ENCODE results near the gene ST8SIA1.

The ST8SIA1 gene

DNA sequence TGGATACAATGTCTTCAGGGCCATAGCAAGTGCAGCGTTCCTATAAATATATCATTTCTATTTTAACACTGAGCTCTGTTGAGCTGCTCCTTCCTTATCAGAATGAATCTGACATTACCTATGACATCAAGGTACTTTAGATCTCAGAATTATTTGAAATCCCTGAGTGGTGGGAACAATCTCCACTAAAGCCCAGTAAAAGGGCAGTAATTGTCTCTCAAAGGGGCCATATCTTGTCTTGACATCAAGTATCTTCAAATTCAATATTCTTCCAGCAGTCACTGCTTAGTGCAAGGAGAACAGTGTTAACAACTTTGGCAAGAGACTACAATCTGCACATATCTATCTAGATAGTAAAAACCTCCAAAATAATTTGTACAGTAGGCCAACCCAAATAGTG lies 21.7 kb upstream of the ST8SIA1 start:
- no peak for DNase-seq (ENCODE audit: insufficient read length, low spot score)
- FAIRE-seq = no peak
- no peak for TF ChIP-seq POLR2AphosphoS5 (IDR thresholded peaks at IDR 0.05; ENCODE audit: low read depth, low read length)
- no peak for TF ChIP-seq SPI1 (IDR thresholded peaks at IDR 0.05; ENCODE audit: low read depth, low read length)
- no peak for TF ChIP-seq POLR2A (IDR thresholded peaks at IDR 0.05; ENCODE audit: low read depth, low read length)
- TF ChIP-seq PAX5 (IDR thresholded peaks at IDR 0.05; ENCODE audit: insufficient read depth, low read length, severe bottlenecking) = no peak
- TF ChIP-seq POU2F2 (IDR thresholded peaks at IDR 0.05; ENCODE audit: low read depth, low read length) = no peak
- TF ChIP-seq TAF1 (IDR thresholded peaks at IDR 0.05; ENCODE audit: low read depth, low read length) = no peak

DNA sequence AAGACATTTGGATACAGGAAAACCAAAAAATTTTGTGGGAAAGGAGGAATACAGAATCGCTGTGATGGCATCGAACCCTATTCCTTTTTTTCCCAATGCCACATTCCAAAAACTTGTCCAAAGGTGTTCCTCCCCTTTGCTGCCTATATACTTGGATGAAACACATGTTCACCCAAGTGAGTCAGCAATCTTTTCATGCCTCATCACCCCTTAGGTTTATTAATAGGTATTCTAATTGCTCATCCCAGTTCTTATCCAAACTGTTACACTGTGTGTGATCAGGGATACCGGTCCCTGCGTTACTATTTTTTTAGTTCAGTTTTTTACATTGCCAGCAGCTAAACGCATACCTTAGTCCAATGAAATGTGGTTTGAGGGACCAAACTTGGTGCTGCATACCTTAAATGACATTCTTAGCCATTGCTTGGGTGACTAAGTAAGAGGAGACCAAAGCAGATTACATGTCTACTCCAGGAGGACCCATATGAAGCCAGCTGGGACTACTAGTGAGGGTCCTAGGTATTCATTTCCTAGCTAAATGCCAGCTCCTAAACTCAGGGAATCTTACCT lies 20.6 kb upstream of the ST8SIA1 start:
- DNase-seq (ENCODE audit: insufficient read length, low spot score) (no peak), FAIRE-seq (no peak)
- no peak for TF ChIP-seq SPI1 (IDR thresholded peaks at IDR 0.05; ENCODE audit: low read depth, low read length)
- TF ChIP-seq POLR2A (IDR thresholded peaks at IDR 0.05; ENCODE audit: low read depth, low read length) = no peak
- no peak for TF ChIP-seq POU2F2 (IDR thresholded peaks at IDR 0.05; ENCODE audit: low read depth, low read length)
- TF ChIP-seq TAF1 (IDR thresholded peaks at IDR 0.05; ENCODE audit: low read depth, low read length) = no peak
- no peak for TF ChIP-seq POLR2AphosphoS5 (IDR thresholded peaks at IDR 0.05; ENCODE audit: low read depth, low read length)
- TF ChIP-seq PAX5 (IDR thresholded peaks at IDR 0.05; ENCODE audit: insufficient read depth, low read length, severe bottlenecking) = no peak

DNA sequence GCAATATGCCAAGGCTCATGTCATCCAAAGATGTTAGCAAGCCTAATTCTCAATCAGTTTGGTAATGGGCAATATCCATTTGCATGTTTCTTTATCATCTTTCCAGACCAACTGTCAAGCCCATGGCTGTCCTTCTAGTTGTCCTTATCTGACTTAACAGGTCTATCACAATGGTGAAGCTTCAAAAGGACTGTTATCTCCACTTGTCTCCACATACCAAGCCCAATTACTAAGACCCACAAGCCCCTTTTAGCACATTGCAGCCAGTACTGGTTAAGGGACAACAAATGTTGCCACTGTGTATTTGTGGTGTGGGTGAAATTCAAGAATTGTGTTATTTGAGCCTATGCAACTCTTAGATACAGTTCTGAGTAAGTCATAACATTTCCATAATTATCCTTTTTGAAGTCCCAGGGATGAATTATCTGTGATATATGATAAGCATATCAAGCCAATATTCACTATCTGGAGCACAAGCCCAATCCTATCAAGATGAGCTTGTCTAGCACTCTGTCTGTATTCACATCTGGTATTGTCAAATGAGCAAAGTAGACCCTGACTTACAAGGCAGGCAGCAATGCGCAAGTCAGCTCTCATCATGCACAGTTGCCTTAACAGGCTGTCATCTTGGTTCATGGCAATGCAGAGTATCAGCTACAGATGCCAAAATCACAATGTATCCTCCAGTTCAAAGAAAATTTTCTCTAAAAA lies 19.3 kb upstream of the ST8SIA1 start:
- TF ChIP-seq POLR2A (IDR thresholded peaks at IDR 0.05; ENCODE audit: low read depth, low read length) (no peak), TAF1 (IDR thresholded peaks at IDR 0.05; ENCODE audit: low read depth, low read length) (no peak)
- no peak for FAIRE-seq
- DNase-seq (ENCODE audit: insufficient read length, low spot score) = no peak

DNA sequence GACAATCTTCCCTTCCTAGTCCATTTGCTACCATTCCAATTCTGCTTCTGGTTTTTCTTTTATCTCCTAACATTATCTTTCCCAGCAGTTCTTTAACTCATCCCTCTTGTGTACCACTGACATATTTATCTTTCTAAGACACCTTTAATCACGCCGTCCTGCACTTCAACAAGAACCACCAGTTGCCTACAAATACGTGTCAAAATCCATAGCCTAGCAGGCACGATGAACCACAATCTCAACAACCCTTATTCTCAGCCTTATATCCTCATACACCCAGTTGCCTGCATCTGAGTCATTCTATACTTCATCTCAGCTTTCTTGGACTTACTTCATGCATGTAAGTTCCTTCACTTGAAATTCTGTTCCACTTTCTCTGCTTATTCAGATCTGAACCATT lies 16.4 kb upstream of the ST8SIA1 start:
- no peak for TF ChIP-seq POLR2AphosphoS5 (IDR thresholded peaks at IDR 0.05; ENCODE audit: low read depth, low read length)
- FAIRE-seq (no peak), DNase-seq (ENCODE audit: insufficient read length, low spot score) (no peak)

DNA sequence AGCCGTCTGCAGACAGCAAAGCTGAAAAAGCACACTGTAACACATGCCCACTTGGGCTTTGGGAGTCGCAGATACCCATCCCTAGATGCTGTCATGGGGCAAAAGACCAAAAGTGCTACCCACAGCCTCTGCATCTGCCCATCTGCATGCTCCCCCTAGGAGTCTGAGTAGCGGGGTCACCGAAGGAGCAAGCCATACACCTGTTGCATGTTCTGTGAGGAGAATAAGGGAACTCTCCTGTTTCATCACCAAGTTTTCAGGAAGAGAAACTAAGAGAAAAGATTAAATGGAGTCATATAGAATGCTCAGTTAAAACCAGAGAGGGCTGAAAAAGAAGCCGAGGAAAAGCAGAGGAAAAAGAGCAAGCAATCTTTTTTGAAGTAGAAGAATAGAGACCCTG lies 13.7 kb upstream of the ST8SIA1 start:
- no peak for TF ChIP-seq POLR2AphosphoS5 (IDR thresholded peaks at IDR 0.05; ENCODE audit: low read depth, low read length)
- no peak for FAIRE-seq
- DNase-seq (ENCODE audit: insufficient read length, low spot score) = no peak

DNA sequence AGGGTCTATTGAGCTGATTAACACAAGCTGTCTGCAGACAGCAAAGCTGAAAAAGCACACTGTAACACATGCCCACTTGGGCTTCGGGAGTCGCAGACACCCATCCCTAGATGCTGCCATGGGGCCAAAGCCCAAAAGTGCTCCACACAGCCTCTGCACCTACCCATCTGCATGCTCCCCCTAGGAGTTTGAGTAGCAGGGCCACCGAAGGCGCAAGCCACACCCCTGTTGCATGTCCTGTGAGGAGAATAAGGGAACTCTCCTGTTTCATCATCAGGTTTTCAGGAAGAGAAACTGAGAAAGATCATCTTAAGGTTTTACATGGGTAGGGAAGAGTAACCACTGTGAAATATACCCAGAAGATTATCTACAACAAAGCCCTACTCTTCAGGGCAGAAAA lies 5.6 kb upstream of the ST8SIA1 start:
- DNase-seq (ENCODE audit: insufficient read length, low spot score) (no peak), FAIRE-seq (no peak)
- TF ChIP-seq TAF1 (IDR thresholded peaks at IDR 0.05; ENCODE audit: low read depth, low read length) (no peak), POU2F2 (IDR thresholded peaks at IDR 0.05; ENCODE audit: low read depth, low read length) (no peak), POLR2AphosphoS5 (IDR thresholded peaks at IDR 0.05; ENCODE audit: low read depth, low read length) (no peak), SPI1 (IDR thresholded peaks at IDR 0.05; ENCODE audit: low read depth, low read length) (no peak), PAX5 (IDR thresholded peaks at IDR 0.05; ENCODE audit: insufficient read depth, low read length, severe bottlenecking) (no peak), POLR2A (IDR thresholded peaks at IDR 0.05; ENCODE audit: low read depth, low read length) (no peak)

DNA sequence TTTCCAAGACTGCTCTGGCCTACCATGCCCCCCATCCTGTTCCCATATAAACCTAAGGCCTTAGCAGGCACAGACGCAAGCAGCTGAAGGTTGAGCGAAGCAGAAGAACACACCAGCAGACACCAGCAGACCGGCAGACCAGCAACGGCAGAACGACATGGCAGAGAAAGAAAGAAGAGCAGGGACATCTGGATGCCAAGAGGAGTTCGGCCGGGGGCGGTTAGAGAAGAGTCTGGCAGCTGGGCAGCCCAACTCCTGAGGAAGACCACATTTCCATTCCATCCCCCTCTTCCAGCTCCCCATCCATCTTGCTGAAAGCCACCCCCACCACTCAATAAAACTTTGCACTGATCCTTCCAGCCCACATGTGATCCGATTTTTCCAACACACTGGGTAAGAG lies 5.2 kb upstream of the ST8SIA1 start:
- no peak for DNase-seq (ENCODE audit: insufficient read length, low spot score)
- FAIRE-seq = no peak
- no peak for TF ChIP-seq POLR2AphosphoS5 (IDR thresholded peaks at IDR 0.05; ENCODE audit: low read depth, low read length)

DNA sequence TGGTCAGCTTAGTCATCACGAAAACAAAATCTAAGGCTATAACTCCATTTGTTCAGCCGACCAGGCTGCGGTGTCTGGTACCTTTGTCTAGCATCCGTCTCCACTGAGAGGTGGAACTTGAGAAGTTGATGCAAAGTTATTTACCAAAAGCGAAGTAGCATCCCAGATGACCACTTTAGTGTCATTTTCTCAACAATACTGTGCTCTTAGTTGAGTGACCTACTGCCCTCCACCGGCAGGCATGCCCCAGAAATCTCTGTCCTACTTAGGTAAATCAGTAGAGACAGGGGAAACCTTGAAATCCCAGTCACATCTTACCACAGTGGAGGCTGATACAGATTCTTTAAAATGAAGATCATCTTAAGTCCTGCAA lies 1.3 kb upstream of the ST8SIA1 start:
- DNase-seq (ENCODE audit: insufficient read length, low spot score) (no peak), FAIRE-seq (no peak)
- TF ChIP-seq POU2F2 (IDR thresholded peaks at IDR 0.05; ENCODE audit: low read depth, low read length) (no peak), POLR2AphosphoS5 (IDR thresholded peaks at IDR 0.05; ENCODE audit: low read depth, low read length) (no peak), POLR2A (IDR thresholded peaks at IDR 0.05; ENCODE audit: low read depth, low read length) (no peak), TAF1 (IDR thresholded peaks at IDR 0.05; ENCODE audit: low read depth, low read length) (no peak), PAX5 (IDR thresholded peaks at IDR 0.05; ENCODE audit: insufficient read depth, low read length, severe bottlenecking) (no peak), SPI1 (IDR thresholded peaks at IDR 0.05; ENCODE audit: low read depth, low read length) (no peak)

DNA sequence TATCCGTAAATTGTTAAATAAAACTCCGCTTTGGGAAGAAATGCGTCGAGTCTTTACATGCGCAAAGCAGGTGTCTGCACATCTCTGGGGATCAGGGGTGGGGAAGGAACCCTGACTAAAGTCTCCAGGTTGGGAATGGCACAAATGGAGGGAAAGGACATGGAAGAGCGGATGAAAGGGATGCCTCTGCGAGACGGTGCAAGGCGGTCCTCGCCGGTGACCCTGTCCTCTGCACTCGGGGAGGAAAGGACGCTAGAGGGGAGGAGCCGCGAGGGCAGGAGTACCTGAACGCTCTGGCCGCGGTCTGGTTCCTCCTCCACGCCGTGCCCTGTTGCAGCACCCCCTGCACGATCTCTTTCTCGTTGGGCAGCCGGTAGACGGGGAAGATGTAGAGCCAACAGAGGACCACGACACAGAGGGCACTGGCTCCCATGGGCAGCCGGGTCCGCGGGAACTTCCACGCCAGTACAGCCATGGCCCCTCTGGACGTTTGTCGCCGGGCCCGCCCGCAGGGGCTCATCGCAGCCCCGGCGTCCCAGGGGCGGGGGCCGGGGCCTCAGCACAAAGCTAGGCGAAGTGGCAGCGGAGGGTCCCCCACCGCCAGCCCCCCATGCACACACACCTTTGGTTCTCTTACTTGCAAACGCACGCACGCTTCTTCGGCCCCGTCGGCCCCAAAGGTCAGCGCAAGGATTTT lies 646 bp downstream of the ST8SIA1 start:
- TF ChIP-seq SPI1 (IDR thresholded peaks at IDR 0.05; ENCODE audit: low read depth, low read length) = no peak
- TF ChIP-seq POU2F2 (IDR thresholded peaks at IDR 0.05; ENCODE audit: low read depth, low read length) = no peak
- TF ChIP-seq PAX5 (IDR thresholded peaks at IDR 0.05; ENCODE audit: insufficient read depth, low read length, severe bottlenecking) = no peak
- no peak for TF ChIP-seq POLR2A (IDR thresholded peaks at IDR 0.05; ENCODE audit: low read depth, low read length)
- TF ChIP-seq POLR2AphosphoS5 (IDR thresholded peaks at IDR 0.05; ENCODE audit: low read depth, low read length) = no peak
- TF ChIP-seq TAF1 (IDR thresholded peaks at IDR 0.05; ENCODE audit: low read depth, low read length) = no peak
- DNase-seq (ENCODE audit: insufficient read length, low spot score) = no peak

DNA sequence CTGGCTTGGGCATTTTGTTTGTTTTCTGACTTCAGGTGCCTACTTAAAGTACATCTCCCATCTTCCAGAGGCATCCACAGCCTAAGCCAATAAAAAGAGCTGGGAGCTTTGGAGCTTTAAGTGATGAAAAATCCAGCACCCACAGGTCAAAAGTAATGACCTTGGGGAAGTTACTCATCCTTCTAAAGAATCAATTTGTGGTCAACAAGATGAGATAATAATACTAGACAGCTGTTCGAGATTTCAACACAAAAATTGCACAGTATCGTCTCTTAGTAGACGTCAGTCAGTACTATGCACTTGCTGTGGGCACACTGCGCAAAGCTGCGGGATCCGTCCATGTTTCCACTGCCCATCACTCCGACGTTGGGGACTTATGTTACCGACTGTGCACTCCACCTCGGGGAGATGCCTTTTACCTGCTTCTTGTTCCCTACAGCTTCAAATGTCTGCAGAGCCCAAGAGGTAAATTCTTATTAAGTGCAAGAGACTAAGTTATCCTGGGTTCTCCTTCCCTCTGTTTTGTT lies 1.3 kb downstream of the ST8SIA1 start:
- DNase-seq (ENCODE audit: insufficient read length, low spot score) = no peak
- no peak for TF ChIP-seq POLR2A (IDR thresholded peaks at IDR 0.05; ENCODE audit: low read depth, low read length)
- TF ChIP-seq POU2F2 (IDR thresholded peaks at IDR 0.05; ENCODE audit: low read depth, low read length) = no peak
- TF ChIP-seq PAX5 (IDR thresholded peaks at IDR 0.05; ENCODE audit: insufficient read depth, low read length, severe bottlenecking) = no peak
- no peak for TF ChIP-seq TAF1 (IDR thresholded peaks at IDR 0.05; ENCODE audit: low read depth, low read length)
- TF ChIP-seq SPI1 (IDR thresholded peaks at IDR 0.05; ENCODE audit: low read depth, low read length) = no peak
- TF ChIP-seq POLR2AphosphoS5 (IDR thresholded peaks at IDR 0.05; ENCODE audit: low read depth, low read length) = no peak
- no peak for FAIRE-seq

More for the DNA sequence above, 646 bp downstream of the ST8SIA1 start:
- FAIRE-seq = no peak

Measured in GM12891 (cell line).